Prostate gland (tissue), 2 donors: ENCODE measurements around the gene ANKMY1.

ENCODE experiments used
- CTCF ChIP-seq, 4 experiments: fragments of 200-600 bp in 2 of 4; fragments of 450-650 bp in 2 of 4; sonication (generic) in 2 of 4; IDR thresholded peaks; 1 replicate in 3 of 4; 2 replicates in 1 of 4; pipeline ENCODE4 v1.5.1; 2016 to 2019; ENCODE audit warnings: antibody characterized with exemption in 4 of 4, mild to moderate bottlenecking in 2 of 4, moderate library complexity in 2 of 4
- POLR2A ChIP-seq: fragments of 450-650 bp; IDR thresholded peaks from one replicate; pipeline ENCODE4 v1.6.1; 2016; ENCODE audit warnings: antibody characterized with exemption, mild to moderate bottlenecking
- POLR2AphosphoS5 ChIP-seq: sonication (generic); formaldehyde crosslinking; IDR thresholded peaks from one replicate; pipeline ENCODE4 v1.6.1; 2017; ENCODE audit warnings: antibody characterized with exemption

GRCh38 chr2:240588669-240589068, 30.9 kb upstream of the ANKMY1 start:
- TF ChIP-seq CTCF (IDR thresholded peaks at IDR 0.05) (no peak), POLR2A (no peak), POLR2AphosphoS5 (no peak)
